Activated CD8-positive, alpha-beta memory T cell treated with anti-CD3 and anti-CD28 coated beads for 36 hours (primary cell): ENCODE data around the gene RNF126. TPM values are rescaled to one million over a fixed set of nuclear protein-coding genes. Genes with fewer than 3 reads are reported as not detected.
"Not testable (repeated sequence)": the region's sequence is repeated elsewhere in the genome, so short reads cannot be mapped to it uniquely, and the experiment has no call there.

Experiments used
- CTCF ChIA-PET: fragments of 350-600 bp; sonication (Branson Sonifier 250); formaldehyde crosslinking; loops from one replicate; lab custom pipeline; 2021; ENCODE audit warnings: antibody characterized with exemption; lab: Charles Lee
- POLR2A ChIA-PET: fragments of 350-600 bp; sonication (Branson Sonifier 250); formaldehyde crosslinking; loops from one replicate; lab custom pipeline; 2021; ENCODE audit warnings: antibody characterized with exemption; lab: Charles Lee
- total RNA-seq, 2 experiments: library from RNA; stranded (reverse); gene quantifications; one replicate each; pipeline ENCODE4 v1.2.3, GENCODE V29; 2021

RNF126 gene
- total RNA-seq, 2 experiments from 2014 or later = 104 to 110 TPM

- ChIA-PET POLR2A (interaction anchor here (0.7 to 1.6 kb wide), 4 partner anchors 23 to 100 kb away, joined by 4 to 7 read pairs (median 5); partner anchors contain the start of genes CDC34 and POLRMT), CTCF (interaction anchor here (0.9 to 2.6 kb wide), 4 partner anchors 27 to 100 kb away, joined by 3 to 10 read pairs (median 4); no protein-coding TSS in a partner anchor)
These were observed 52.1 kb downstream of the RNF126 start for GRCh38 chr19:610801-611480.

- CTCF ChIA-PET = interaction anchor here (1.1 kb wide), 1 partner anchor 39 kb away, joined by 3 read pairs; no protein-coding TSS in a partner anchor
- POLR2A ChIA-PET = interaction anchor here (1.0 kb wide), 1 partner anchor 100 kb away, joined by 5 read pairs; no protein-coding TSS in a partner anchor
These were observed 52.8 kb downstream of the RNF126 start for GRCh38 chr19:610071-610800.

GRCh38 chr19:609004-609346, 54.0 kb downstream of the RNF126 start:
- CTCF ChIA-PET = no interaction called here

GRCh38 chr19:608155-609003, 54.6 kb downstream of the RNF126 start:
- POLR2A ChIA-PET = no interaction called here
- CTCF ChIA-PET = interaction anchor here (1.8 kb wide), 1 partner anchor 10 kb away, joined by 4 read pairs; no protein-coding TSS in a partner anchor

More at GRCh38 chr19:609004-609346, 54.0 kb downstream of the RNF126 start:
- POLR2A ChIA-PET = no interaction called here

GRCh38 chr19:607301-608154, 55.5 kb downstream of the RNF126 start:
- CTCF ChIA-PET = interaction anchor here (1.8 kb wide), 1 partner anchor 9 kb away, joined by 4 read pairs; no protein-coding TSS in a partner anchor
- POLR2A ChIA-PET = no interaction called here

GRCh38 chr19:605061-605971, 57.7 kb downstream of the RNF126 start:
- CTCF ChIA-PET = interaction anchor here (0.8 to 1.5 kb wide), 3 partner anchors 12 to 68 kb away, joined by 3 to 5 read pairs (median 3); no protein-coding TSS in a partner anchor
- POLR2A ChIA-PET = not testable (repeated sequence)

GRCh38 chr19:604355-604754, 58.7 kb downstream of the RNF126 start:
- ChIA-PET POLR2A (interaction anchor here (0.6 kb wide), 1 partner anchor 19 kb away, joined by 3 read pairs; no protein-coding TSS in a partner anchor), CTCF (interaction anchor here (0.9 kb wide), 1 partner anchor 18 kb away, joined by 3 read pairs; no protein-coding TSS in a partner anchor)

- POLR2A ChIA-PET = not testable (repeated sequence)
- CTCF ChIA-PET = interaction anchor here (0.9 kb wide), 1 partner anchor 19 kb away, joined by 3 read pairs; no protein-coding TSS in a partner anchor
These were observed 59.2 kb downstream of the RNF126 start for GRCh38 chr19:603779-604178.

GRCh38 chr19:603302-603639, 59.7 kb downstream of the RNF126 start:
- POLR2A ChIA-PET, CTCF ChIA-PET: not testable (repeated sequence)

- CTCF ChIA-PET = no interaction called here
- POLR2A ChIA-PET = no interaction called here
These were observed 60.4 kb downstream of the RNF126 start for GRCh38 chr19:602391-603301.

- CTCF ChIA-PET = no interaction called here
These were observed 61.2 kb downstream of the RNF126 start for GRCh38 chr19:601790-602189.

GRCh38 chr19:601310-601709, 61.7 kb downstream of the RNF126 start:
- ChIA-PET CTCF (no interaction called here), POLR2A (no interaction called here)

More at GRCh38 chr19:601790-602189, 61.2 kb downstream of the RNF126 start:
- POLR2A ChIA-PET = no interaction called here

Other genes with a start within 250 kb of the RNF126 start
- not detected for gene SHC2, start 202.2 kb downstream of the RNF126 start, total RNA-seq
- gene MADCAM1, start 166.7 kb downstream of the RNF126 start, total RNA-seq = under 1 TPM; 0.17 to 0.23 TPM
- 10 to 100 TPM; 14.1 to 14.9 TPM for gene TPGS1, start 155.7 kb downstream of the RNF126 start, total RNA-seq
- 10 to 100 TPM; 58.7 to 60.1 TPM for gene CDC34, start 131.5 kb downstream of the RNF126 start, total RNA-seq
- gene GZMM, start 119.2 kb downstream of the RNF126 start, total RNA-seq = 10 to 100 TPM; 45.0 to 46.8 TPM
- 100 to 1,000 TPM; 234 to 243 TPM for gene BSG, start 90.6 kb downstream of the RNF126 start, total RNA-seq
- under 1 TPM; 0.40 to 0.55 TPM for gene HCN2, start 73.3 kb downstream of the RNF126 start, total RNA-seq
- gene POLRMT, start 29.7 kb downstream of the RNF126 start, total RNA-seq = 10 to 100 TPM; 79.9 to 81.1 TPM
- not detected for gene FGF22, start 23.3 kb downstream of the RNF126 start, total RNA-seq
- gene FSTL3, start 13.2 kb upstream of the RNF126 start, total RNA-seq = 1 to 10 TPM; 7.5 to 8.6 TPM
- not detected for gene PRSS57, start 32.2 kb upstream of the RNF126 start, total RNA-seq
- under 1 TPM in 1 of 2 experiments, not detected in 1; 0.13 TPM for gene PALM, start 45.7 kb upstream of the RNF126 start, total RNA-seq
- gene MISP, start 87.9 kb upstream of the RNF126 start, total RNA-seq = not detected
- gene PTBP1, start 134.2 kb upstream of the RNF126 start, total RNA-seq = 100 to 1,000 TPM; 872 to 908 TPM
- gene PLPPR3, start 158.7 kb upstream of the RNF126 start, total RNA-seq = not detected
- not detected for gene AZU1, start 164.6 kb upstream of the RNF126 start, total RNA-seq
- not detected for gene PRTN3, start 177.8 kb upstream of the RNF126 start, total RNA-seq
- gene ELANE, start 189.1 kb upstream of the RNF126 start, total RNA-seq = not detected
- 1 to 10 TPM; 1.4 to 1.7 TPM for gene CFD, start 196.4 kb upstream of the RNF126 start, total RNA-seq
- gene MED16, start 230.0 kb upstream of the RNF126 start, total RNA-seq = 10 to 100 TPM; 42.8 to 46.8 TPM
- not detected for gene RNU6-9, start 230.3 kb upstream of the RNF126 start, total RNA-seq